GM21619 (cell line): Measurements from ENCODE around the gene CYP3A7.
"Not testable (repeated sequence)": the region's sequence is repeated elsewhere in the genome, so short reads cannot be mapped to it uniquely, and the experiment has no call there.

ENCODE experiments used
- ATAC-seq: cut with Tn5 transposase; IDR thresholded peaks from one replicate; pipeline ENCODE4 v1.9.1; 2021; ENCODE audit not compliant: unreplicated experiment

Gene CYP3A7

DNA sequence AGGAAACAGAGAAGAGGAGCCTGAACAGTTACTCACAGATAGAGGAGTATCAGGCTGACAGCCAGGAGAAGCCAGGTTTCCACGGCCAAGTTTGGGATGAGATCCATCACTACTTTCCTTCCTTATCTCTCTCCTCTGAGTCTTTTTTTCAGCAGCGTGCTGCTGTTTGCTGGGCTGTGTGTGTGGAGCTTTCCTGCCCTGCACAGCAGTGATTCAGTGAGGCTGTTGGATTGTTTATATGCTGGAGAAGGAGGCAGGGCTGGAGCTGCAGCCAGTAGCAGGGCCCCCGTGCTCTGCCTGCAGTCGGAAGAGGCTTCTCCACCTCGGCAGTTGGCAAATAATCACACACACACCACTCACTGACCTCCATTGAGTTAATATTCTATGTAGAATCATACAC is at the start of gene CYP3A7:
CYP3A7 (minus strand) TSS at position 210 of the 400 bp plus-strand sequence; CDS start at position 107, 103 bp downstream.
- no peak for ATAC-seq

DNA sequence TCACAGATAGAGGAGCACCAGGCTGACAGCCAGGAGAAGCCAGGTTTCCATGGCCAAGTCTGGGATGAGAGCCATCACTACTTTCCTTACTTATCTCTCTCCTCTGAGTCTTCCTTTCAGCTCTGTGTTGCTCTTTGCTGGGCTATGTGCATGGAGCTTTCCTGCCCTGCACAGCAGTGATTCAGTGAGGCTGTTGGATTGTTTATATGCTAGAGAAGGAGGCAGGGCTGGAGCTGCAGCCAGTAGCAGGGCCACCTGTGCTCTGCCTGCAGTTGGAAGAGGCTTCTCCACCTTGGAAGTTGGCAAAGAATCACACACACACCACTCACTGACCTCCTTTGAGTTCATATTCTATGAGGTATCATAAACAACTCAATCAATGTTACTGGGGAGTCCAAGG is 49.0 kb upstream of the CYP3A7 start, which contains the start of gene CYP3A4:
CYP3A4 (minus strand) TSS at position 178 of the 400 bp plus-strand sequence; CDS start at position 75, 103 bp downstream.
- no peak for ATAC-seq

DNA sequence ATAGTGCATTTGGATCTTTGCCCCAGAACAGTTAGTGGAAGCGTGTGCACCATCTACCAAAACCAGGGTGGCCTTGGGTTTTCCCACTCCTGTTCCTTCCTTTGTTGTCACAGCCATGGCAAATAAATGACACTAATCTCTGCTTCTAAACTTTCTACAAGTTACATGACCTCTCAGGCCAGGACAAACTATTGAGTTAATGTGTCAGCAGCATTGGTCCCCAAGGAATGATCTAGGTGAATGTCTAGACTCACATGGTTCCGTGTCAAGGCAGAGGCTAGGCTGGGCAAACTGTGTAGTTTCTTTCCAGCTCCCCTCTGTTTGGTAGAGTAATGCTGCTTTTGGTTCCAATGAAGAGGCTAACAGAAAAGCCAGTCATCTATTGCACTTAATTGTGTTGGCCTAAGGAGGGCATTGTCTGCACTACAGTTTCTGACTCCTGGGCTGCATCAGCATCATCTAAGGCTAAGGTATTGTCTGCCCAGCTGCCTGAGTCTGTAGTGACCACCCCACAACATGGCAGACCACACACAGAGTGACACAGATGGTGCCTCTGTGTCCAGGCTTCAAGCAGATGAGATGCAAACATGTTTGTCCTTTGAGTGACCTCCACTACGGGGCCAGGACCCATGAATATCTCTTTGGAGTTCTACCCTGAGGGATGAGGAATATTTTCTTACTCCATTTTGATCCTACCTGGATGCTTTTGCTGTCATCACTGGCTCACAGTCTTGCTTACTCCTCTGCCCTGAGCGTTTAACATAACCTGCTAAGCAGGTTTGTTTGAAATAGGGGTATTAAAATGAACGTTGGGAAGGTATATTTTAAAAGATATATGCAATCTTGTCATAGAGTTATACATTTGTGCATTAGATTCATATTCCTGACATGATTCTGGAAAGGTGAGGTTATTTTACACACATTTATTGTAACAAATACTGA is 47.3 kb upstream of the CYP3A7 start:
- no peak for ATAC-seq

GRCh38 chr7:99780588-99780987 is 45.6 kb upstream of the CYP3A7 start:
- ATAC-seq: no peak

GRCh38 chr7:99779949-99780348 is 45.0 kb upstream of the CYP3A7 start:
- no peak for ATAC-seq

- ATAC-seq: no peak
These were observed 43.9 kb upstream of the CYP3A7 start for GRCh38 chr7:99778880-99779279.

DNA sequence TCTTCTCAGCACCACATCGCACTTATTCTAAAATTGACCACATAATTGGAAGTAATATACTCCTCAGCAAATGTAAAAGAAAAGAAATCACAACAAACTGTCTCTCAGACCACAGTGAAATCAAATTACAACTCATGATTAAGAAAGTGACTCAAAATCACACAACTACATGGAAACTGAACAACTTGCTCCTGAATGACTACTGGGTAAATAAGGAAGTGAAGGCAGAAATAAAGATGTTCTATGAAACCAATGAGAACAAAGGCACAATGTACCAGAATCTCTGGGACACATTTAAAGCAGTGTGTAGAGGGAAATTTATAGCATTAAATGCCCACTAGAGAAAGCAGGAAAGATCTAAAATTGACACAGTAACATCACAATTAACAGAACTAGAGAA is 38.4 kb upstream of the CYP3A7 start:
- ATAC-seq: not testable (repeated sequence)

- no peak for ATAC-seq
These were observed 37.6 kb upstream of the CYP3A7 start for GRCh38 chr7:99772565-99772964.

DNA sequence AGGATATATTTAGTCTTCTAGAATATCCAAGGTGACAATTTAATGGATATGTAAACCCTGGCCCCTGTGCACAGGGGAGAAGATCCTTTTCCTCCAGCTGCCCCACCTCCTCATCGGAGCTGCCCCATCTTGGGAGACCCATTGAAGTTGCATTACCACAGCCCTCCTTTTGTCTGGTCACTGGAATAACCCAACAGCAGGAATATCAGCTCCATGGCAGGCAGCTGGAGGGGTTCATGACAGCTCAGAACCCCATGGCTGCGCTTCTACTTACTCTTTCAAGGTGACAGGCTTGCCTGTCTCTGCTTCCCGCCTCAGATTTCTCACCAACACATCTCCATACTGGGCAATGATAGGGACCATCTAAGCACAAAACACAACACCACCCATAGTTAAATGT is 34.5 kb upstream of the CYP3A7 start:
- ATAC-seq: not testable (repeated sequence)

- no peak for ATAC-seq
These were observed 33.5 kb upstream of the CYP3A7 start for GRCh38 chr7:99768471-99768870.

DNA sequence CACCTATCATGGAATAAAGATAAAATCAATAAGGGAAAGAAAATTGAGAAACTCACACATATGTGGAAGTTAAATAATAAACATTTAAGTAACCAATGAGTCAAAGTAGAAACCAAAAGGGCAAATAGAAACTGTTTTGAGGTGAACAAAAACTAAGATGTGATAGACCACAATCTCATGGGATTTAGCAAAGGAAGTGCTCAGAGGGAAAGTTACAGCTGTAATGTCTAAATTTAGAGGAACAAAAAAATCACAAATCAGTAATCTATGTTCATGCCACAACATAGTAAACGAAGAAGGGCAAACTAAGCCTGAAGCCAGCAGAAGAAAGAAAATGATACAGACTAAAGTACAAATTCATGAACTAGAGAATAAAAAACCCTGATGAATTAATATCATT is 32.7 kb upstream of the CYP3A7 start:
- ATAC-seq: peak; percentile 84

DNA sequence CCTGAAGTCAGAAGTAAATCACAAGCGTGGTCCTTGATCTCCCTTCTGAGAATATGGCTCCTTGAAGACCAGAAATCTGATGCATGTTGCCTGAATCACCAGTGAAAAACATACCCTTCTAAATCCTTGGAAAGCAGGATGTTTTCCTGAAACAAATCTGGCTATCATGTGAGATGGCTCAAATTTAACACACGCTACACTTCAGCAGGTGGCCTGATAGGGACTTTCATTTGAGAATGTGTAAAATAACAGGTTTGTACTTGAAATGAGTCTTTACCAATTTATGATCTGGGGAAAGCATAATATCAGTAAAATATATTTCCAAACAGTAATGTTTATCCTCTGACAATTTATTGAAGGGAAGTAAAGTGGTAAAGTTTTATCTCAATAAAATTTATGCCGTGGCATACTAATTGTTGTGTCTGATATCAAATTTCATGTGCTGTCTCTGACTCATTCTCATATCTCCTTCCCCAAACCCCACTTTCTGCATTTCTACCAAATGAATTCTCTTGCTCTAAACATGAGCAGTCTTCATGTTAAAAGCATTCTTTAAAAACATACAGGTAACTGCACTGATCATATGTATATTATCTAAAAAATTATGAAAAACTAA is 31.6 kb upstream of the CYP3A7 start:
- no peak for ATAC-seq

DNA sequence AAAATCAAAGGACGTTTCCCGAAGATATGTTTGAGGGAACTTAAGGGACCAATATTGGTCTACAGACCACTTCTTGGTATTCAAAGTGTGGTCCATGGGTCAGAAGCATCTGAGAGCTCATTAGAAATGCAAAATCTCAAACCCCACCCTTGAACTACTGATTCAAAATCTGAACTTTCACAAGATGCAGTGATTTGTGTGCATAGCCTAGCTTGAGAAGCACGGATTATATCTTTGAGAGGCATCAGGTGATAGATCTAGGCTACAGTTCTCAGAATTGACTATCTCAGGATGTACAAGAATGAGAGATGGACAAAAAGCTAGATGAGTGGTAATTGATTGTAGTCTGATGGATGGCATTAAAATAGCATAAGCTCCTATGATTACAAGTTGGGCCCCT is 29.5 kb upstream of the CYP3A7 start:
- ATAC-seq: no peak

- ATAC-seq: no peak
These were observed 27.8 kb upstream of the CYP3A7 start for GRCh38 chr7:99762680-99763327.

DNA sequence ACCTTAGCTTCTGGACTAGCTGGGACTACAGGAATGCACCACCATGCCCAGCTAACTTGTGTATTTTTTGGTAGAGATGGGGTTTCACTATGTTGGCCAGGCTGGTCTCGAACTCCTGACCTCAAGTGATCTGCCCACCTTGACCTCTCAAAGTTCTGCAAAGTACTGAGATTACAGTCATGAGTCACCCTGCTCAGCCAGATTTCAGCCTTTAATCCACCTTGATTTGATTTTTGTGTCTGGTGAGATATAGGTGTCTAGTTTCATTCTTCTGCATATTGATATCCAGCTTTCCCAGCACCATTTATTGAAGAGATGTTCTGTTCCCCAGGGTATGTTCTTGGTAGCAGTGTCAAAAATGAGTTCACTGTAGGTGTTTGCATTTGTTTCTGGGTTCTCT is 20.1 kb upstream of the CYP3A7 start:
- no peak for ATAC-seq

- no peak for ATAC-seq
These were observed 17.4 kb upstream of the CYP3A7 start for GRCh38 chr7:99752356-99752755.

DNA sequence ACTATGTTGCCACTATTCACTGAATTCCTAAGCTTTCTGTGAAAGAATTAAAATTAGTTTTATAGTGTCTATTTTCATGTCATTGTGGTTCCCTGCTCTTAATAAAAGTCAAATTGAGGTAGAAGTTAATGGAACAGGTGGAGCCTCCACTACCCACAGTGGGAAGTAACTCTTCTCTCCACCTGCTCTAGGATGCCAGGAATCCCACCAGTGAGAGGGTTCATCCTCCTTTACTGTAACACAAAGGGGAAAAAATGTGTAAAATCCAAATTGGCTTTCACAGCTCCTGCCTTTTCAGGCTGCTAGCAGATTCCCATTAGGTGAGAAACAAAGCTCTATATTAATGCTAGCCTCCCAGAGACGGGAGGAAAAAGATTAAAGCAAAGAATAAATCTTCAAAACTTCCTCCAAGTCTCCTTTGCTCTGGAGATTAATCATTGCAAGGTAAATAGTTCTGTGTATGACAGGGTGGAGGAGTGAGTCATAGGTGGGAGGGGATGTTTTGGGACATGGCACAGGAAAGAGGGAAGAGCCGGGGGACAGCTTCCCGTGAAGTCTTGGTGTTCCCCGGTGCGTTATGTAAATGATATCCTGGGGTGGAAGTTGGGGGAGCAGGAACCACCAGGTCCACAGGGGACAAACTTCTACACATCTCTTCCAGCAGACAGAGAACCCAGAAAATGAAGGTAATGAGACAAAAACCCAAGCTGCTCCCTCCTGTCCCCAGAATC is 16.5 kb upstream of the CYP3A7 start:
- not testable (repeated sequence) for ATAC-seq

GRCh38 chr7:99748846-99749579 is 14.0 kb upstream of the CYP3A7 start:
- no peak for ATAC-seq

DNA sequence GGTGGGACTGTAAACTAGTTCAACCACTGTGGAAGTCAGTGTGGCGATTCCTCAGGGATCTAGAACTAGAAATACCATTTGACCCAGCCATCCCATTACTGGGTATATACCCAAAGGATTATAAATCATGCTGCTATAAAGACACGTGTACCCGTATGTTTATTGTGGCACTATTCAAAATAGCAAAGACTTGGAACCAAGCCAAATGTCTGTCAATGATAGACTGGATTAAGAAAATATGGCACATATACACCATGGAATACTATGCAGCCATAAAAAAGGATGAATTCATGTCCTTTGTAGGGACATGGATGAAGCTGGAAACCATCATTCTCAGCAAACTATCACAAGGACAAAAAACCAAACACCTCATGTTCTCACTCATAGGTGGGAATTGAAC is 11.9 kb upstream of the CYP3A7 start:
- ATAC-seq: not testable (repeated sequence)

DNA sequence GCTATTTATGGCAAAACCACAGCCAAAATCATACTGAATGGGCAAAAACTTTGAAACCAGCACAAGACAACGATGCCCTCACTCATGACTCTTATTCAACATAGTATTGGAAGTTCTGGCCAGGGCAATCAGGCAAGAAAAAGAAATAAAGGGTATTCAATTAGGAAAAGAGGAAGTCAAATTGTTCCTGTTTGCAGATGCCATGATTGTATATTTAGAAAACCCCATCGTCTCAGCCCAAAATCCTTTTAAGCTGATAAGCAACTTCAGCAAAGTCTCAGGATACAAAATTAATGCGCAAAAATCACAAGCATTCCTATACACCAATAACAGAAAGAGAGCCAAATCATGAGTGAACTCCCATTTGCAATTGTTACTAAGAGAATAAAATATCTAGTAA is 10.4 kb upstream of the CYP3A7 start:
- ATAC-seq: not testable (repeated sequence)
